ENCODE measurements around the gene DPH1.

The DPH1 gene

GRCh38 chr17:1986783-1987451 lies 43.0 kb upstream of the DPH1 start:
- no peak overlapping the region for H3K4me3 ChIP-seq
- no peaks in the 10 kb centered on the region for H3K9me3 ChIP-seq
- intact Hi-C loops (cut with DNase I; ENCODE audit: low total_unique reads): no loop called here
- TF ChIP-seq CTCF (IDR thresholded peaks at IDR 0.05): no peak
- H3K36me3 ChIP-seq: no peaks in the 10 kb centered on the region
- H3K27ac ChIP-seq: no peak overlapping the region
- H3K27me3 ChIP-seq: peaks cover 0 to 3% of the 10 kb centered on the region in 2 donors
- no peak for DNase-seq
- H3K4me1 ChIP-seq: peaks cover 0 to 15% (median 4%) of the 10 kb centered on the region in 4 donors

- no peaks in the 10 kb centered on the region for H3K9me3 ChIP-seq
- no peaks in the 10 kb centered on the region for H3K36me3 ChIP-seq
- TF ChIP-seq CTCF (IDR thresholded peaks at IDR 0.05): no peak
- peaks cover 0 to 15% (median 4%) of the 10 kb centered on the region in 4 donors for H3K4me1 ChIP-seq
- intact Hi-C loops (cut with DNase I; ENCODE audit: low total_unique reads): no loop called here
- H3K27me3 ChIP-seq: peaks cover 0 to 7% of the 10 kb centered on the region in 2 donors
- peak; percentile 57 to 76 for DNase-seq
- H3K27ac ChIP-seq: no peak overlapping the region
- no peak overlapping the region for H3K4me3 ChIP-seq
These were observed 40.8 kb upstream of the DPH1 start for GRCh38 chr17:1989135-1989534.

GRCh38 chr17:1992541-1992940 lies 37.4 kb upstream of the DPH1 start:
- TF ChIP-seq CTCF (IDR thresholded peaks at IDR 0.05): no peak
- Histone ChIP-seq H3K36me3 (no peaks in the 10 kb centered on the region), H3K27ac (no peak overlapping the region), H3K4me1 (peaks cover 0 to 23% (median 10%) of the 10 kb centered on the region in 4 donors), H3K27me3 (peaks cover 0 to 7% of the 10 kb centered on the region in 2 donors), H3K9me3 (no peaks in the 10 kb centered on the region), H3K4me3 (no peak overlapping the region)
- DNase-seq: no peak
- intact Hi-C loops (cut with DNase I; ENCODE audit: low total_unique reads): no loop called here

GRCh38 chr17:1994707-1995106 lies 35.2 kb upstream of the DPH1 start:
- no peak for TF ChIP-seq CTCF (IDR thresholded peaks at IDR 0.05)
- intact Hi-C loops (cut with DNase I; ENCODE audit: low total_unique reads): no loop called here
- H3K4me1 ChIP-seq: peaks cover 0 to 31% (median 26%) of the 10 kb centered on the region in 4 donors

GRCh38 chr17:1995321-1995892 lies 34.5 kb upstream of the DPH1 start:
- no peak overlapping the region for H3K27ac ChIP-seq

More at GRCh38 chr17:1994707-1995106, 35.2 kb upstream of the DPH1 start:
- DNase-seq: no peak
- Histone ChIP-seq H3K27ac (no peak overlapping the region), H3K4me3 (no peak overlapping the region), H3K9me3 (no peaks in the 10 kb centered on the region), H3K27me3 (peaks cover 0 to 7% of the 10 kb centered on the region in 2 donors), H3K36me3 (no peaks in the 10 kb centered on the region)

More at GRCh38 chr17:1995321-1995892, 34.5 kb upstream of the DPH1 start:
- H3K4me1 ChIP-seq: peaks cover 0 to 37% (median 32%) of the 10 kb centered on the region in 4 donors
- no peak overlapping the region for H3K4me3 ChIP-seq
- DNase-seq: no peak
- intact Hi-C loops (cut with DNase I; ENCODE audit: low total_unique reads): no loop called here
- H3K27me3 ChIP-seq: peaks cover 0 to 7% of the 10 kb centered on the region in 2 donors
- no peaks in the 10 kb centered on the region for H3K36me3 ChIP-seq
- no peak for TF ChIP-seq CTCF (IDR thresholded peaks at IDR 0.05)
- H3K9me3 ChIP-seq: no peaks in the 10 kb centered on the region

Measured in tibial artery (tissue), 4 donors.